CD4-positive, alpha-beta T cell treated with Interleukin-6 at 100 ng/mL for 8 hours (primary cell): ENCODE results near the gene M6PR.
"Not testable (repeated sequence)": the region's sequence is repeated elsewhere in the genome, so short reads cannot be mapped to it uniquely, and the experiment has no call there.

ENCODE experiments used
- DNase-seq: peaks from one replicate; pipeline ENCODE4 v3.0.0-alpha.2; 2020; ENCODE audit warnings: mixed read lengths, low spot score

The M6PR gene

GRCh38 chr12:8912914-8913313 lies 36.5 kb downstream of the M6PR start:
- peak; percentile 3 for DNase-seq

DNA sequence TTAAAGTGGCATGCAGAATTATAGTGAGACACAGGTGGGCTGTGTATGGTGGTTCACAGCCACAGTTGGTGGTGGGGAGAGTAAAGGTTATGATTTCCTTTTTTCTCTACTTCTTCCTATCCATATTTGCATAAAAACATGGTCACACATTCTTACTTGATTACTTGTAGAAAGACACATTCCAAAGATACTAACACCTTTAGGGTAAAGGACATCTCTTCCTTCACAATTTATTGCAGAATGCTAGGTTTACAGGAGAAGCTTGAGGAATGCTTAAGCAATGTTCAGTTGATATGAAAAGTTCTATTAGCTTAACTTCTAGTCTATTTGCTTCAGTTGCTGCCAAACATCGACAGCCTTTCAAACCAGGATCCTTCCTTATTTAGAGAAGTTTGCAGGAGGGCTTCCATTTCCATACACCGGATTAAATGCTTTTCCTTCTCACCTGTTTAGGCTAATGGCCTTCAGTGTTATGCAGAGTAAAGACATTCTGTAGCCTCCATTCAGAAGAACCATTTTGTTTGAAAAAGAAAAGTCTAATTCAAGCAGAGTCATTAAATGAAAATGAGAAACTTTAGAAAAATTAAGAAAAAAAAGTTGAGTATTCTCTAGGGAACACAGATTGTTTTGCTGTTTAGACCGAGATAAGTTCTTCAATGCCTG lies 37.7 kb downstream of the M6PR start:
- DNase-seq: no peak

DNA sequence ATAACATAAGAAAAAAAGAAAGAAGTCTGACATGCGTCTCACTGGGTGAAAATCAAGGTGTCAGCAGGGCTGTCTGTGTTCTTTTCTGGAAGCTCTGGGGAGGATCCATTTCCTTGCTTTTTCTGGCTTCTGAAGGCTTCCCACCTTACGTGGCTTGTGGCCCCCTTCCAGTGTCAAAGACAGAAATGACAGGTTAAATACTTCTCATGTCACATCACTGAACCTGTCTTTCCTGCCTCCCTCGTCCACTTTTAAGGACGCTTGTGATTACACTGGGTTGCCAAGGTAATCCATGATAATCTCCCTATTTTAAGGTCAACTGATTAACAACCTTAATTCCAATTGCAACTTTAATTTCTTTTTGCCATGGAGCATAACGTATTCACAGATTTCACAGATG lies 39.7 kb downstream of the M6PR start:
- DNase-seq: no peak

- DNase-seq: no peak
Measured at GRCh38 chr12:8907513-8907912, 41.9 kb downstream of the M6PR start.

GRCh38 chr12:8906266-8907180 lies 42.9 kb downstream of the M6PR start:
- no peak for DNase-seq

- no peak for DNase-seq
Measured at GRCh38 chr12:8905546-8905945, 43.9 kb downstream of the M6PR start.

- DNase-seq: no peak
Measured at GRCh38 chr12:8904665-8905064, 44.8 kb downstream of the M6PR start.

GRCh38 chr12:8903646-8904045 lies 45.8 kb downstream of the M6PR start:
- no peak for DNase-seq

DNA sequence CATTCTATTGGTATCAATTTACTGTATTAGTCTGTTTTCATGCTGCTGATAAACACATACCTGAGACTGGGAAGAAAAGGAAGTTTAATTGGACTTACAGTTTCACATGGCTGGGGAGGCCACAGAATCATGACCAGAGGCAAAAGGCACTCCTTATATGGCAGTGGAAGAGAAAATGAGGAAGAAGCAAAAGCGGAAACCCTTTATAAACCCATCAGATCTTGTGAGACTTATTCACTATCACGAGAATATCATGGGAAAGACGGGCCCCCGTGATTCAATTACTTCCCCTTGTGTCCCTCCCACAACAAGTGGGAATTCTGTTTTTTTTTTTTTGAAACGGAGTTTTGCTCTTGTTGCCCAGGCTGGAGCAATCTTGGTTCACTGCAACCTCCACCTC lies 46.7 kb downstream of the M6PR start:
- DNase-seq: not testable (repeated sequence)

DNA sequence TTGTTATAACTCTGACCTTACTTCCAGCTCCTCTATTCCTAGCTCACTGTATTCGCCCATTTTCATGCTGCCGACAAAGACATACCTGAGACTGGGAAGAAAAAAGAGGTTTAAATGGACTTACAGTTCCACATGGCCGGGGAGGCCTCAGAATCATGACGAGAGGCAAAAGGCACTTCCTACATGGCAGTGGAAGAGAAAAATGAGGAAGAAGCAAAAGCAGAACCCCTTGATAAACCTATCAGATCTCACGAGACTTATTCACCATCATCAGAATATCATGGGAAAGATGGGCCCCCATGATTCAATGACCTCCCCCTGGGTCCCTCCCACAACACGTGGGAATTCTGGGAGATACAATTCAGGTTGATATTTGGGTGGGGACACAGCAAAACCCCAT lies 49.6 kb downstream of the M6PR start:
- no peak for DNase-seq

DNA sequence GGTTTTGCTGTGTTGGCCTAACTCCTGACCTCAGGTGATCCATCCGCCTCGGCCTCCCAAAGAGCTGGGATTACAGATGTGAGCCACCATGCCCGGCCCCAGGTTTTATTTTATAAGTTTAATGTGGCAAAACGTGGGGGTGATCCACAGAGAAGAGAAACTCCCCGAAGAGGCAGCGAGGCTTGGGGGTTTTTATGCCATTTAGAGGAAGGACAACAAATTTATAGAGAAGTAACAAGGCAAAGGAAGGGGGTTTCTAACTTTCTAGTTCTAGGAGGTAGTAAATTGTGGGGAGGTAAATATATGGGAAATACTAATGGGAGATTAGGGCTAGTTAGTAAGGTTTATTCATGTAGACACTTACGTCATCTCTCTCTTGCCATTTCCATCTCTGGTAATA lies 52.4 kb downstream of the M6PR start:
- no peak for DNase-seq

DNA sequence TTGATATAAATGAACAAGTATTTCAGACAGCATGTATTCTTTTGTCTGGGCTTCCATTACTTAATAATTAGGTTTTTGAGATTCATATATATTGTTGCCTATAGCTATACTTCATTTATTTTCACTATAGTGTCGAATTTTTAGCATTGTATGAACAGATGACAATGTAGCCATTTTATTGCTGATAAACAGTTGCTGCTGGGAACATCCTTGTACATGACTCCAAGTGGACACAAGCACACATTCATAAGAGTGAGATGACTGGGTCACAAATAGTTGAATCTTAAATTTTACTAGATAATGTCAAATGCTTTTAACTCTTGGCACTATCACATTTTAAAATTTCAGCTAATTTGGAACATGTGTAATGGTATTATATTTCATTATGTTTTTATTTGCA lies 54.5 kb downstream of the M6PR start:
- no peak for DNase-seq

DNA sequence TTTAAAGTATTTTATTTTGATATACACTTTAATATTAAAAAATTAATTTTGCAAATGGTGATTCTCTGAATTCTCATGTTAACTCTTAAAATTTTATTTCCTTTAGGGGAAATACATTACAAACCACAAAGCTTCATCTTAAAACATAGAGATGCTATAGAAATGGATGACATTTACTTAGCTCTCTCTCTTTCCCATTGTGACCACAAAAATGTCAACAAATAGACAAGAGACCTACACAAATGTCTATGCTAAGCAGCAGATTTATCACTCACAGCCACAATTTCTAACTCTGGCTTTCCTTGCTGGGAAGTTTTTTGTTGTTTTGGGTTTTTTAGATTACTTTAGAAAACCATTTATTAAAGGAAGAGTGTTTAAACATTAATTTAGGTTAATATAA lies 55.1 kb downstream of the M6PR start:
- no peak for DNase-seq

DNA sequence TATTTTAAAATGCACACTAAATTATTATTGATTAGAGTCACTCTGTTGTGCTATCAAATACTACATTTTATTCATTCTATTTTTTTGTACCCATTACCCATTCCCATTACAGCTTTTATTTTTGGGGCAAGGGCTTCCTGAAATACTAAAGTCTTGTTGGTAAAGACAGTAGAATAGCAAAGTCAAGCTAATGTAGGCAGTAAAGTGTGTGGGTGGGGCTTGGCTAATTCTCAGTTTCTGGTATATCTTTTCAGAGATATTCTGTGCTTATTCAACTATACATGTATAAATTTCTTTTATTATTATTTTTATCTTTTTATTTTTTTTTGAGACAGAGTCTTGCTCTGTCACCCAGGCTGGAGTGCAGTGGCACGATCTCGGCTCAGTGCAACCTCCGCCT lies 57.5 kb downstream of the M6PR start:
- no peak for DNase-seq
